ENCODE results near the gene MRPL17.

The MRPL17 gene

DNA sequence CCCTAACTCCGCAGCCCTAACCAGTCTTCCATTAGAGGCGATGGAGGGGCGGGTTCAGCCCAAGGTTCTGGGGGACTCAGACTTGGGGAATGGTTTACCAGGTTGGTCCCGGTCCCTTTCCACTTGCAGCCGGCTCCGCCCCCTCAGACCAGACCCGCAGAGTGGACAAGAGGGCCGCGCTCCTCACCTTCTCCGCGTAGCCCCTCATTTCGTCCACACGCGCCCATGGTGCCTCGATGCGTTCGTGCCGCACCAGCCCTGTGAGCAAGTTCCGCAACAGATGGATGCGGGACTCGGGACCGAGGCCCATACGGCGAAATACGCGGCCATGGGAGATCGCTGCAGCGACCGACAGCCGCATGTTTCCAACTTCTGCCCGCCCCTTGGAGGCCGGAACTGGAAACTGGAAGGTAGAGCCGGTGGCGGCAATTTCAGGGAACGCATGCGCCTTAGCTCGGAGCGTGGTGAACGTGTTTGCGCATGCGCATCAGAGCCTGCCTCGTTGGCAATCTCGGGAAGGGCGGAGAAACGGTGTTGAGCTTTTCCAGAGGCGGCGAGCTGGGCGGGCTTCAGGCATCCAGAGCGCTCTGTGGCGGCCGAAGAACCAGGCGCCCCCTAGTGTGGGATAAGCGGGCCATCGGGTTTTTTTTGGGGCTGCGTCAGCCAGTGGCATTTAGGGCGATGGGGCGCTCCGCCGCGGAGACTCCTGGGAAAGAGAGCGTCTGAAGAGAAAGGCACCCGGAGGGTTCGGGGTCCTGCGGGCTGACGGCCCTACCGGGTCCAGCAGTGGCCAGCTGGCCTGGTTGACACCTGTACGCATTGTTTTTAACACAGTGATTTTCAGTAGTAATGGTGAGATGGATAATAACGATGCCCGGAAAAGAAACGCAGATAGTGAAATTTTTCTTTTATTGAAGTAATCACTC is at the start of gene MRPL17:
TSS of gene MRPL17 (minus strand) at position 405 of the 926 bp plus-strand sequence. CDS start at position 361, 44 bp downstream.
- TF ChIP-seq CTCF (IDR thresholded peaks at IDR 0.05; ENCODE audit: control insufficient read depth, extremely low read depth, insufficient read depth) = peak; percentile 87
- peak; percentile 96 for DNase-seq (ENCODE audit: low read depth)
- peak within 1 kb of the TSS; percentile 79 for H3K4me3 ChIP-seq (ENCODE audit: low read depth, low read length)

DNA sequence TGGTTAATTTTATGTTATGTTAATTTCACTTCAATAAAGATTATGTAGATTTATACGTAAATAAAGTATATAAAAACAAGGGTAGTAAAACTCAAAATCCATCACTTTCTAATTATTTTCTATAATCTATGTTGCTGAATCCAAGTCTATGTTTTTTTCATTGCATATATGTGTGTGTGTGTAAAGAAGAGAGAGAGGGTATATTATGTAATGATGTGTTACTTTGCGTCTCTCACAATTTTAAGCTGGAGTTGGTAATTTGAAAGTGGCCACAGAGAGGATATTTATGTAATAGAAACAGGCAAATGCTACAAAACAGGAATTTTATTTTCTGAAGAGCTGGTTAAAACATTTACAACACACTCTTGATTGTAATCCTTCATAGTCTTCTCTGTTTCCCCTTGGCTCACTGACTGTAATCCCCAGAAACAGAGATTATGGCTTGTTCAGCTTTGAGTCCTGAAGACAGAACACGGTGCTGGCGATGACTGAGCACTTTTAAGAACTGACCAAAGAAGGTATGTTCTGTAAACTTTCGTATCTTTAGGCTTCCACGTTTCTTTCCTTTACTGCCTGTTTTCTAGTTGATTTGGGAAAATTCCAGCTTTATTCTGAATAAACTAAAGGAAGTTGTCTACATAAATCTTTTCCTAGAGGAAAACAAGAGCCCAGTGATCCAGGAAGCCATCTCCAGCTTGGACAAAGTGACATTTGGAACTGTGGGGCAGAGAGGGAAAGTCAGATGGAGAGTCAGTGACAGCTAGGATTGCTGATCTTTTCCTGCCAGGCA is 45.0 kb upstream of the MRPL17 start:
- TF ChIP-seq CTCF (IDR thresholded peaks at IDR 0.05; ENCODE audit: control insufficient read depth, extremely low read depth, insufficient read depth) = no peak
- no peak overlapping the region for H3K4me3 ChIP-seq (ENCODE audit: low read depth, low read length)
- DNase-seq (ENCODE audit: low read depth) = no peak

GRCh38 chr11:6725386-6725896 is 42.3 kb upstream of the MRPL17 start:
- no peak for TF ChIP-seq CTCF (IDR thresholded peaks at IDR 0.05; ENCODE audit: control insufficient read depth, extremely low read depth, insufficient read depth)
- no peak for DNase-seq (ENCODE audit: low read depth)
- no peak overlapping the region for H3K4me3 ChIP-seq (ENCODE audit: low read depth, low read length)

GRCh38 chr11:6724013-6724412 is 40.9 kb upstream of the MRPL17 start:
- no peak for DNase-seq (ENCODE audit: low read depth)
- H3K4me3 ChIP-seq (ENCODE audit: low read depth, low read length) = no peak overlapping the region
- no peak for TF ChIP-seq CTCF (IDR thresholded peaks at IDR 0.05; ENCODE audit: control insufficient read depth, extremely low read depth, insufficient read depth)

DNA sequence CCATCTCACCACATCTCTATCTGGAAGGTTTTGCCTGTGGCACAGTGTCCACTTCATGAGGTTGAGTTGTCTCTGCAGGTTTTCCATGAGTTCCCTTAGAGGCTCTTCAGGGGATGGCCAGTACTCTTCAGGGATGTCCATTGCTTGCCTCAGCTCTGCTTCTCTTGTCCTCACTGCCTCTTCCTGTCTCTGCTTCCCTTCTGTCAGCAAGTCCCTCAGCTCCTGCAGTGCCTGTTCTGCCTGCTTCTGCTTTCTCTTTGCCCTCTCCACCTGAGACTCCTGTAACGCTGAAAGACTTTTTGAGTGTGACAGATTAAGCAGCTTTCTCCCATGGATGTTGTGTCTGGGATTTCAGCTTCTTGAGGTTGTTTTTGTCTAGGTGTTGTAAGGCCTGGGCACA is 38.2 kb upstream of the MRPL17 start:
- H3K4me3 ChIP-seq (ENCODE audit: low read depth, low read length) = no peak overlapping the region
- TF ChIP-seq CTCF (IDR thresholded peaks at IDR 0.05; ENCODE audit: control insufficient read depth, extremely low read depth, insufficient read depth) = no peak
- no peak for DNase-seq (ENCODE audit: low read depth)

GRCh38 chr11:6719576-6719975 is 36.4 kb upstream of the MRPL17 start:
- no peak for TF ChIP-seq CTCF (IDR thresholded peaks at IDR 0.05; ENCODE audit: control insufficient read depth, extremely low read depth, insufficient read depth)
- no peak for DNase-seq (ENCODE audit: low read depth)
- H3K4me3 ChIP-seq (ENCODE audit: low read depth, low read length) = no peak overlapping the region
